ENCODE measurements around the gene GPR171.
"Not testable (repeated sequence)": the region's sequence is repeated elsewhere in the genome, so short reads cannot be mapped to it uniquely, and the experiment has no call there.

The GPR171 gene, protein sequence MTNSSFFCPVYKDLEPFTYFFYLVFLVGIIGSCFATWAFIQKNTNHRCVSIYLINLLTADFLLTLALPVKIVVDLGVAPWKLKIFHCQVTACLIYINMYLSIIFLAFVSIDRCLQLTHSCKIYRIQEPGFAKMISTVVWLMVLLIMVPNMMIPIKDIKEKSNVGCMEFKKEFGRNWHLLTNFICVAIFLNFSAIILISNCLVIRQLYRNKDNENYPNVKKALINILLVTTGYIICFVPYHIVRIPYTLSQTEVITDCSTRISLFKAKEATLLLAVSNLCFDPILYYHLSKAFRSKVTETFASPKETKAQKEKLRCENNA

DNA sequence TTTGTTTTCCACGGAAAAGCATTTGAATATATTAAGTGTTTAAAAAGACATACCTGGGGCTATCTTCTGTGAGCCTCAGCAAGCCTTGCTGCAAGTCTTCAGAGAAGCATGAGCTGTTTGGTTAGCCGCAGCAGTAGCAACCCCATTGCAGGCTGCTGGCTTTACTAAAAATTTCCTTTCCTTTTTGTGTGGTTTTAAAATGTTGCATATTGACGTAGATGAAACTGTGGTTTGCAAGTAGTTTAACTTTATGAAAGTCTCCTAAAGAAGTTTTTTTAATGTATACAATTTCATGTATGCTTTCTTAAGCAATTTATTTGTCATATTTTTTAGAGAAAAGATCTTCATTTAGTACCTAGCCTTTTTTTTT, at the start of gene GPR171:
TSS of gene GPR171 (minus strand) at position 166 of the 370 bp plus-strand sequence. CDS start 3,830 bp downstream, outside the sequence.
- no peaks in the 10 kb centered on the region for H3K36me3 ChIP-seq (ENCODE audit: control insufficient read depth in 2 of 2, insufficient read depth in 2 of 2, low read length in 2 of 2)
- H3K4me1 ChIP-seq (ENCODE audit: control insufficient read depth in 2 of 2, insufficient read depth in 2 of 2, low read length in 2 of 2), result no peaks in the 10 kb centered on the region
- H3K27me3 ChIP-seq (ENCODE audit: control insufficient read depth in 2 of 2, insufficient read depth in 2 of 2, low read length in 2 of 2), result no peaks in the 10 kb centered on the region
- H3K9ac ChIP-seq (ENCODE audit: low read depth in 1 of 2, low read length in 2 of 2), result no peak within 1 kb of the TSS
- H3K4me3 ChIP-seq (ENCODE audit: low read length in 2 of 2), result peak within 1 kb of the TSS in 1 of 2 donors; percentile 32
- H3K9me3 ChIP-seq (ENCODE audit: control insufficient read depth in 2 of 2, low read length in 2 of 2), result no peaks in the 10 kb centered on the region
- H3K27ac ChIP-seq (ENCODE audit: low read depth in 2 of 2, low read length in 2 of 2), result peak within 1 kb of the TSS; percentile 9 to 48

DNA sequence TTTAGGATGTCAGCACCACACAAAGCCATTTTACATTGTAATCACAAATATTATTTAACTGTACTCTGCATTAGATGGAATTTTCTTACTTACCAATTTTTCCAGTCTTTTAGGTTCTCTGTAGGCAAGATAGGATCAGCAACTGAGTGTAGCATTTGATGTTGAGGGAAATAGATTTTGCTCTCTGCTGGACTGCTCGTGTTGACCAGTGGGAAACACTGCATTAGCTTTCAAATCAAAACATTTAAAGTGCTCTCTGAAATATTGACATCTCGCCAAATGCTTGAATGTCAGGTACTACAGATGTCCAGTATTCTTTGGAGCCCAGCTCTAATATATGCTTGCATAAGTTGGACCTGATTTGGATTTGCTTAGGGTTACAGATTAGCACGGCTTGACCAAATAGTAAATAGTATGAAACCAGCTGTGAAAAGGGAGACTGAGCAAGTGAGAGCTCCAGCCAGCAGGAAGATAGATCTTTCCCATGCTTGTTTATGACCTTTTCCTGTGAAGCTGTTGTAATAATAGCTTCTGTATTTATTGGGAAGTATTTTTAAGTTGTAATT, 45.8 kb upstream of the GPR171 start:
- no peaks in the 10 kb centered on the region for H3K27me3 ChIP-seq (ENCODE audit: control insufficient read depth in 2 of 2, insufficient read depth in 2 of 2, low read length in 2 of 2)
- H3K4me1 ChIP-seq (ENCODE audit: control insufficient read depth in 2 of 2, insufficient read depth in 2 of 2, low read length in 2 of 2), result peaks cover 0 to 3% of the 10 kb centered on the region in 2 donors
- peak overlapping the region in 1 of 2 donors; percentile 0 for H3K4me3 ChIP-seq (ENCODE audit: low read length in 2 of 2)
- H3K36me3 ChIP-seq (ENCODE audit: control insufficient read depth in 2 of 2, insufficient read depth in 2 of 2, low read length in 2 of 2), result no peaks in the 10 kb centered on the region
- peak overlapping the region in 1 of 2 donors; percentile 14 for H3K27ac ChIP-seq (ENCODE audit: low read depth in 2 of 2, low read length in 2 of 2)
- H3K9me3 ChIP-seq (ENCODE audit: control insufficient read depth in 2 of 2, low read length in 2 of 2), result no peaks in the 10 kb centered on the region
- H3K9ac ChIP-seq (ENCODE audit: low read depth in 1 of 2, low read length in 2 of 2), result no peak overlapping the region

- H3K27ac ChIP-seq (ENCODE audit: low read depth in 2 of 2, low read length in 2 of 2); H3K36me3 ChIP-seq (ENCODE audit: control insufficient read depth in 2 of 2, insufficient read depth in 2 of 2, low read length in 2 of 2); H3K4me3 ChIP-seq (ENCODE audit: low read length in 2 of 2); H3K27me3 ChIP-seq (ENCODE audit: control insufficient read depth in 2 of 2, insufficient read depth in 2 of 2, low read length in 2 of 2); H3K9ac ChIP-seq (ENCODE audit: low read depth in 1 of 2, low read length in 2 of 2); H3K4me1 ChIP-seq (ENCODE audit: control insufficient read depth in 2 of 2, insufficient read depth in 2 of 2, low read length in 2 of 2); H3K9me3 ChIP-seq (ENCODE audit: control insufficient read depth in 2 of 2, low read length in 2 of 2): not testable (repeated sequence)
Measured at GRCh38 chr3:151242006-151242405, 39.0 kb upstream of the GPR171 start.

DNA sequence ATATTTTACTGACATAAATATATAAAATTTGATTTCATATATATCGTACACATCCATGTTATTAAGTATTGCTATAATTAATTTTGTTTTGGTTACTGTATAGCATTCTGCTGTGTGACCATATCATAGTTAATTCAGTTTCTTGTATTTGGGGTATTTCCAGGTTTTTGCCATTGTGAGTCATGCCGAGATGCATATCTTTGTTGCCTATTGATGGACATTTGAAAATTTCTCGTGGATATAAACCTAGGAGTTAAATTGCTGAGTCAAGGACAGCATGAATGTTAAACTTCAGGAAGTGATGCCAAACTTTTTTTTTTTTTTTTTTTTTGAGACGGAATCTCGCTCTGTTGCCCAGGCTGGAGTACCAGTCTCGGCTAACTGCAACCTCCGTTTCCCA, 33.7 kb upstream of the GPR171 start:
- no peaks in the 10 kb centered on the region for H3K4me1 ChIP-seq (ENCODE audit: control insufficient read depth in 2 of 2, insufficient read depth in 2 of 2, low read length in 2 of 2)
- no peaks in the 10 kb centered on the region for H3K27me3 ChIP-seq (ENCODE audit: control insufficient read depth in 2 of 2, insufficient read depth in 2 of 2, low read length in 2 of 2)
- no peaks in the 10 kb centered on the region for H3K9me3 ChIP-seq (ENCODE audit: control insufficient read depth in 2 of 2, low read length in 2 of 2)
- no peak overlapping the region for H3K4me3 ChIP-seq (ENCODE audit: low read length in 2 of 2)
- no peak overlapping the region for H3K9ac ChIP-seq (ENCODE audit: low read depth in 1 of 2, low read length in 2 of 2)
- no peak overlapping the region for H3K27ac ChIP-seq (ENCODE audit: low read depth in 2 of 2, low read length in 2 of 2)
- no peaks in the 10 kb centered on the region for H3K36me3 ChIP-seq (ENCODE audit: control insufficient read depth in 2 of 2, insufficient read depth in 2 of 2, low read length in 2 of 2)

DNA sequence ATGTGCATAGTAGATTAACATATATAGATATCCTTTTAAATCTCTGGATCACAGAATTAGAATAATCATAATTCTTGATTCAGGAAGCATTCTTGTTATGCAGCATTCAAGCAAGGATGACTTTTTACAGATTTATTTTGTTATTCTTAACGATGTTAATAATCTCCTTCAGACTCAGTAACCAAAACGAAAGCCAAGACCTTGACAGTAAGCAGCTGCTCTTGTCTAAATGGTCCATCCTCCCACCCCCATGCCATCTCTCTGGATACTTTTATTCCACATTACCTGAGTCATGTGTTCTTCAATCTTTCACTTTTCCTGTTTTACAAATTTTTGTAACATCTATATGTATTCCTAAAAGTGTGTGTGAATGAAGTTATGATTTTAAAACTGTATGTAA, 33.3 kb upstream of the GPR171 start:
- Histone ChIP-seq H3K9me3 (ENCODE audit: control insufficient read depth in 2 of 2, low read length in 2 of 2) (no peaks in the 10 kb centered on the region), H3K4me1 (ENCODE audit: control insufficient read depth in 2 of 2, insufficient read depth in 2 of 2, low read length in 2 of 2) (no peaks in the 10 kb centered on the region), H3K27me3 (ENCODE audit: control insufficient read depth in 2 of 2, insufficient read depth in 2 of 2, low read length in 2 of 2) (no peaks in the 10 kb centered on the region), H3K36me3 (ENCODE audit: control insufficient read depth in 2 of 2, insufficient read depth in 2 of 2, low read length in 2 of 2) (no peaks in the 10 kb centered on the region), H3K4me3 (ENCODE audit: low read length in 2 of 2) (no peak overlapping the region), H3K9ac (ENCODE audit: low read depth in 1 of 2, low read length in 2 of 2) (no peak overlapping the region), H3K27ac (ENCODE audit: low read depth in 2 of 2, low read length in 2 of 2) (no peak overlapping the region)

GRCh38 chr3:151234825-151235224, 31.8 kb upstream of the GPR171 start:
- Histone ChIP-seq H3K27ac (ENCODE audit: low read depth in 2 of 2, low read length in 2 of 2) (no peak overlapping the region), H3K4me3 (ENCODE audit: low read length in 2 of 2) (no peak overlapping the region), H3K9me3 (ENCODE audit: control insufficient read depth in 2 of 2, low read length in 2 of 2) (no peaks in the 10 kb centered on the region), H3K9ac (ENCODE audit: low read depth in 1 of 2, low read length in 2 of 2) (no peak overlapping the region), H3K4me1 (ENCODE audit: control insufficient read depth in 2 of 2, insufficient read depth in 2 of 2, low read length in 2 of 2) (peaks cover 0 to 6% of the 10 kb centered on the region in 2 donors), H3K27me3 (ENCODE audit: control insufficient read depth in 2 of 2, insufficient read depth in 2 of 2, low read length in 2 of 2) (no peaks in the 10 kb centered on the region), H3K36me3 (ENCODE audit: control insufficient read depth in 2 of 2, insufficient read depth in 2 of 2, low read length in 2 of 2) (no peaks in the 10 kb centered on the region)

DNA sequence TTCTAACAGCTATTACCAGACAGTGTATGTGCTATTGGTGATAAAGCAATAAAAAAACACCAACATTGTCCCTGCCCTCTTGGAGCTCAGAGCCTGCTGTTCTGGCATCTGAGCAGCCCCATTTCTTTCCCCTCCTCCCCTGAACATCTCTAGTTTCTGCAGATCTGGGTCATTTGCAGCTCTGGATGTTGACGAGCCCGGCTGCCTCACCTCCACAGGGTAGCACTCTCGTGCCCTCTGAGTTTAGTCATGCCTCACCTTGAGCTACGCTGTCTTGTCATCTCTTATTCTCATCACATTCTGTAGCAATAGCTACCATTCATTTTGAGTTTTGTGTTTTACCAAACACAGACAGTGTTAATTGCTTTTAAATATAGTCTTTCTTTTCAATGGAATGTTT, 30.0 kb upstream of the GPR171 start:
- Histone ChIP-seq H3K27me3 (ENCODE audit: control insufficient read depth in 2 of 2, insufficient read depth in 2 of 2, low read length in 2 of 2) (no peaks in the 10 kb centered on the region), H3K36me3 (ENCODE audit: control insufficient read depth in 2 of 2, insufficient read depth in 2 of 2, low read length in 2 of 2) (no peaks in the 10 kb centered on the region), H3K4me3 (ENCODE audit: low read length in 2 of 2) (no peak overlapping the region), H3K9ac (ENCODE audit: low read depth in 1 of 2, low read length in 2 of 2) (no peak overlapping the region), H3K4me1 (ENCODE audit: control insufficient read depth in 2 of 2, insufficient read depth in 2 of 2, low read length in 2 of 2) (peaks cover 0 to 6% of the 10 kb centered on the region in 2 donors), H3K9me3 (ENCODE audit: control insufficient read depth in 2 of 2, low read length in 2 of 2) (no peaks in the 10 kb centered on the region), H3K27ac (ENCODE audit: low read depth in 2 of 2, low read length in 2 of 2) (no peak overlapping the region)

DNA sequence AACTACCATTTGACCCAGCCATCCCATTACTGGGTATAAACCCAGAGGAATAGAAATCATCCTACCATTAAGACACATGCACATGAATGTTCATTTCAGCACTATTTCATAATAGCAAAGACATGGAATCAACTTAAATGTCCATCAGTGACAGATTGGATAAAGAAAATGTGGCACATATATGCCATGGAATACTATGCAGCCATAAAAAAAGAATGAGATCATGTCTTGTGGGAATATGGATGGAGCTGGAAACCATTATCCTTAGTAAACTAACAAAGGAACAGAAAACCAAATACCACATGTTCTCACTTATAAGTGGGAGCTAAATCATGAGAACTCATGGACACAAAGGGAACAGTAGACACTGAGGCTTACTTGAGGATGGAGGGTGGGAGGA, 29.4 kb upstream of the GPR171 start:
- H3K4me3 ChIP-seq (ENCODE audit: low read length in 2 of 2); H3K36me3 ChIP-seq (ENCODE audit: control insufficient read depth in 2 of 2, insufficient read depth in 2 of 2, low read length in 2 of 2); H3K27ac ChIP-seq (ENCODE audit: low read depth in 2 of 2, low read length in 2 of 2); H3K27me3 ChIP-seq (ENCODE audit: control insufficient read depth in 2 of 2, insufficient read depth in 2 of 2, low read length in 2 of 2); H3K9me3 ChIP-seq (ENCODE audit: control insufficient read depth in 2 of 2, low read length in 2 of 2); H3K9ac ChIP-seq (ENCODE audit: low read depth in 1 of 2, low read length in 2 of 2); H3K4me1 ChIP-seq (ENCODE audit: control insufficient read depth in 2 of 2, insufficient read depth in 2 of 2, low read length in 2 of 2): not testable (repeated sequence)

- Histone ChIP-seq H3K4me1 (ENCODE audit: control insufficient read depth in 2 of 2, insufficient read depth in 2 of 2, low read length in 2 of 2) (peaks cover 0 to 10% of the 10 kb centered on the region in 2 donors), H3K27ac (ENCODE audit: low read depth in 2 of 2, low read length in 2 of 2) (no peak overlapping the region)
Measured at GRCh38 chr3:151230646-151231045, 27.6 kb upstream of the GPR171 start.

GRCh38 chr3:151228666-151229040, 25.6 kb upstream of the GPR171 start:
- H3K36me3 ChIP-seq (ENCODE audit: control insufficient read depth in 2 of 2, insufficient read depth in 2 of 2, low read length in 2 of 2), result no peaks in the 10 kb centered on the region
- H3K4me1 ChIP-seq (ENCODE audit: control insufficient read depth in 2 of 2, insufficient read depth in 2 of 2, low read length in 2 of 2), result peaks cover 0 to 10% of the 10 kb centered on the region in 2 donors
- H3K4me3 ChIP-seq (ENCODE audit: low read length in 2 of 2), result no peak overlapping the region
- no peaks in the 10 kb centered on the region for H3K9me3 ChIP-seq (ENCODE audit: control insufficient read depth in 2 of 2, low read length in 2 of 2)
- no peak overlapping the region for H3K9ac ChIP-seq (ENCODE audit: low read depth in 1 of 2, low read length in 2 of 2)
- H3K27me3 ChIP-seq (ENCODE audit: control insufficient read depth in 2 of 2, insufficient read depth in 2 of 2, low read length in 2 of 2), result no peaks in the 10 kb centered on the region
- peak overlapping the region in 1 of 2 donors; percentile 44 for H3K27ac ChIP-seq (ENCODE audit: low read depth in 2 of 2, low read length in 2 of 2)

More at GRCh38 chr3:151230646-151231045, 27.6 kb upstream of the GPR171 start:
- H3K27me3 ChIP-seq (ENCODE audit: control insufficient read depth in 2 of 2, insufficient read depth in 2 of 2, low read length in 2 of 2), result no peaks in the 10 kb centered on the region
- H3K9me3 ChIP-seq (ENCODE audit: control insufficient read depth in 2 of 2, low read length in 2 of 2), result no peaks in the 10 kb centered on the region
- no peak overlapping the region for H3K9ac ChIP-seq (ENCODE audit: low read depth in 1 of 2, low read length in 2 of 2)
- H3K4me3 ChIP-seq (ENCODE audit: low read length in 2 of 2), result no peak overlapping the region
- H3K36me3 ChIP-seq (ENCODE audit: control insufficient read depth in 2 of 2, insufficient read depth in 2 of 2, low read length in 2 of 2), result no peaks in the 10 kb centered on the region

All from mucosa of rectum (tissue), 2 donors.